PC-9 (cell line): ENCODE measurements around the gene CFAP54. TPM values are rescaled to one million over a fixed set of nuclear protein-coding genes. Genes with fewer than 3 reads are reported as not detected.

Experiments
- BruUV-seq: library from RNA; stranded (reverse); fragments of 400-500 nt; replicated peaks from 2 replicates; lab custom pipeline; 2021; lab: Mats Ljungman, UMichigan
- CTCF ChIA-PET: fragments of 300-600 bp; sonication (Branson Sonifier 250); formaldehyde crosslinking; loops from one replicate; lab custom pipeline; 2022; ENCODE audit warnings: antibody characterized with exemption; lab: Charles Lee
- POLR2A ChIA-PET: fragments of 300-600 bp; sonication (Branson Sonifier 250); formaldehyde crosslinking; loops from one replicate; lab custom pipeline; 2022; ENCODE audit warnings: antibody characterized with exemption; ENCODE audit not compliant: unreplicated experiment; lab: Charles Lee
- DNase-seq, 2 experiments: peaks; one replicate each; pipeline versions ENCODE4 v3.0.0 to v3.0.0-alpha.2; 2015 to 2022; ENCODE audit warnings: mixed read lengths in 1 of 2
- H2AFZ ChIP-seq: fragments of 200-600 bp; sonication (generic); 2 replicates; pipeline ENCODE4 v1.8.1; 2017; ENCODE audit warnings: antibody characterized with exemption
- H3F3A ChIP-seq: fragments of 200-600 bp; sonication (generic); 2 replicates; pipeline ENCODE4 v1.8.1; 2017; ENCODE audit warnings: antibody characterized with exemption, mild to moderate bottlenecking, low read depth; ENCODE audit not compliant: insufficient read depth
- H3K27ac ChIP-seq: fragments of 200-600 bp; sonication (generic); 2 replicates; pipeline ENCODE4 v1.6.1; 2016; ENCODE audit warnings: mixed run types
- H3K27me3 ChIP-seq: fragments of 200-600 bp; sonication (generic); 2 replicates; pipeline ENCODE4 v1.6.1; 2016; ENCODE audit warnings: low read depth, mixed run types; ENCODE audit not compliant: insufficient read depth
- H3K36me3 ChIP-seq: fragments of 200-600 bp; sonication (generic); 2 replicates; pipeline ENCODE4 v1.6.1; 2016; ENCODE audit warnings: low read depth, mixed run types
- H3K4me1 ChIP-seq: fragments of 200-600 bp; sonication (generic); replicated peaks from 2 replicates; pipeline ENCODE4 v1.6.1; 2016; ENCODE audit warnings: mixed run types; ENCODE audit not compliant: insufficient read depth
- H3K4me2 ChIP-seq: fragments of 200-600 bp; sonication (generic); 2 replicates; pipeline ENCODE4 v1.6.1; 2017; ENCODE audit warnings: mixed run types
- H3K4me3 ChIP-seq: fragments of 200-600 bp; sonication (generic); 2 replicates; pipeline ENCODE4 v1.6.1; 2016; ENCODE audit warnings: mixed run types
- H3K79me2 ChIP-seq: fragments of 200-600 bp; sonication (generic); 2 replicates; pipeline ENCODE4 v1.6.1; 2017; ENCODE audit warnings: low read depth, mixed run types
- H3K9me2 ChIP-seq: fragments of 200-600 bp; sonication (generic); 2 replicates; pipeline ENCODE4 v1.8.1; 2017; ENCODE audit warnings: mild to moderate bottlenecking; ENCODE audit not compliant: insufficient read depth
- H3K9me3 ChIP-seq: fragments of 200-600 bp; sonication (generic); 2 replicates; pipeline ENCODE4 v1.8.1; 2016; ENCODE audit warnings: low read depth; ENCODE audit not compliant: insufficient read depth
- H4K20me1 ChIP-seq: fragments of 200-600 bp; sonication (generic); 2 replicates; pipeline ENCODE4 v1.8.1; 2017; ENCODE audit not compliant: insufficient read depth
- EZH2 ChIP-seq: fragments of 200-600 bp; sonication (generic); IDR thresholded peaks from 2 replicates; pipeline ENCODE4 v1.8.0; 2017; ENCODE audit warnings: antibody characterized with exemption, low read depth
- intact Hi-C: fragments of 100-400 bp; cut with micrococcal nuclease; formaldehyde crosslinking; loops from one replicate; pipeline ENCODE4 v1.10.0; 2022; ENCODE audit not compliant: unreplicated experiment
- total RNA-seq: library from RNA; stranded (reverse); gene quantifications from 2 replicates; pipeline ENCODE4 v1.2.3, GENCODE V29; 2021
- TF ChIP-seq, protein P1 (sequence below): fragments of 200-600 bp; sonication (generic); conservative IDR thresholded peaks from 2 replicates; pipeline ENCODE4 v1.6.1; 2017; ENCODE audit warnings: mixed run types, antibody characterized with exemption, mild to moderate bottlenecking, moderate library complexity

CFAP54 gene
- total RNA-seq, 1 experiment from 2014 or later = 16.4 TPM

DNA sequence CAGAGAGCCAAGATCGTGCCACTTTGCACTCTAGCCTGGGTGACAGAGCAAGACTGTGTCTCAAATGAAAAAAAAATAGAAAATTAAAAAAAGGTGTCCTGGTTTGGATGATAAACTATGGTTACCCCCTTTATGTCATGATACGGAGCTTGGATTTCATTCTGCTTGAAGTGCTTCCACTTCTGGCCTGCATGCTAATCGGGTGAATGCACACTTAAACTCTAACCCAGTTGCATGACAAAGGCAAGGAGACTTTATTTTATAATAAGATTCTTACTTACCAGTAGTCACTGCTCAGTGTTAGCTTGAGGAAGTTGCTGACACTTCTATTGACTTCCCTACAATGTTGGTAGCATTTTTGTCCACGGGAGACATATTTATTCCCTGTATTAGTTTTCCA is 24.3 kb downstream of the CFAP54 start:
- no peak for TF ChIP-seq EZH2
- TF ChIP-seq, protein P1, sequence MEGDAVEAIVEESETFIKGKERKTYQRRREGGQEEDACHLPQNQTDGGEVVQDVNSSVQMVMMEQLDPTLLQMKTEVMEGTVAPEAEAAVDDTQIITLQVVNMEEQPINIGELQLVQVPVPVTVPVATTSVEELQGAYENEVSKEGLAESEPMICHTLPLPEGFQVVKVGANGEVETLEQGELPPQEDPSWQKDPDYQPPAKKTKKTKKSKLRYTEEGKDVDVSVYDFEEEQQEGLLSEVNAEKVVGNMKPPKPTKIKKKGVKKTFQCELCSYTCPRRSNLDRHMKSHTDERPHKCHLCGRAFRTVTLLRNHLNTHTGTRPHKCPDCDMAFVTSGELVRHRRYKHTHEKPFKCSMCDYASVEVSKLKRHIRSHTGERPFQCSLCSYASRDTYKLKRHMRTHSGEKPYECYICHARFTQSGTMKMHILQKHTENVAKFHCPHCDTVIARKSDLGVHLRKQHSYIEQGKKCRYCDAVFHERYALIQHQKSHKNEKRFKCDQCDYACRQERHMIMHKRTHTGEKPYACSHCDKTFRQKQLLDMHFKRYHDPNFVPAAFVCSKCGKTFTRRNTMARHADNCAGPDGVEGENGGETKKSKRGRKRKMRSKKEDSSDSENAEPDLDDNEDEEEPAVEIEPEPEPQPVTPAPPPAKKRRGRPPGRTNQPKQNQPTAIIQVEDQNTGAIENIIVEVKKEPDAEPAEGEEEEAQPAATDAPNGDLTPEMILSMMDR = no peak
- Histone ChIP-seq H3K79me2 (no peaks in the 10 kb centered on the region), H3K9me3 (no peaks in the 10 kb centered on the region), H3K4me1 (peaks cover 5% of the 10 kb centered on the region; the same call in 1 of the 2 replicates), H3K9me2 (no peaks in the 10 kb centered on the region), H2AFZ (no peak overlapping the region; the same call in 1 of the 2 replicates), H3F3A (peaks cover 3% of the 10 kb centered on the region; the same call in 1 of the 2 replicates), H3K4me3 (no peak overlapping the region), H3K27me3 (no peaks in the 10 kb centered on the region), H3K27ac (no peak overlapping the region), H4K20me1 (no peaks in the 10 kb centered on the region), H3K4me2 (no peak overlapping the region), H3K36me3 (no peaks in the 10 kb centered on the region)
- intact Hi-C loops = no loop called here
- DNase-seq = no peak
- BruUV-seq = no TSS peak
- ChIA-PET POLR2A (interaction anchor here (0.7 kb wide), 1 partner anchor 113 kb away, joined by 3 read pairs; no protein-coding TSS in a partner anchor), CTCF (interaction anchor here (0.5 to 0.7 kb wide), 2 partner anchors 52 to 143 kb away, joined by 4 to 8 read pairs; no protein-coding TSS in a partner anchor)

DNA sequence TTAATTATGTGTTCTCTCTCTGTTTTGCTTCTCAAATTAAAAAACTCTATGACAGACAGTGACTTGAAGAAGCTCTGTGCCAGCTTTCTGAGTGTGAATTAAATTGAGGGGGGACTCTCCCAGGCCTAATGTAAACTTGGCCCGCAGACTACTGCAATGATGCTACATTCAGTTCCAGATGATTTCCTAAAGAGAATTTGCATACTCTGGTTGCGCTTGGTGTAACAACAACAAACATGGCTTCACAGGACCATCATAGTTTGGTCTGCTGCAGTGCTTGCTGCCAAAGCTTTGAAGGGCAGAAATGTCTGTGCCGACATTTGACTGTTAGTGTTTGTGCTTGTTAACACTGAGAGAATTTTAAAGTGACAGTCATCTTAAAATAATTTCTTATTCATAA is 25.0 kb downstream of the CFAP54 start:
- H3K9me3 ChIP-seq = no peaks in the 10 kb centered on the region
- H3F3A ChIP-seq = no peaks in the 10 kb centered on the region; the same call in 1 of the 2 replicates
- no peak overlapping the region for H3K4me2 ChIP-seq
- no peaks in the 10 kb centered on the region for H4K20me1 ChIP-seq
- no peak for TF ChIP-seq EZH2
- TF ChIP-seq, protein P1 = no peak
- no peak overlapping the region for H3K27ac ChIP-seq
- ChIA-PET CTCF (no interaction called here), POLR2A (interaction anchor here (0.7 kb wide), 1 partner anchor 113 kb away, joined by 3 read pairs; no protein-coding TSS in a partner anchor)
- no TSS peak for BruUV-seq
- intact Hi-C loops = no loop called here
- H3K9me2 ChIP-seq = no peaks in the 10 kb centered on the region
- peaks cover 5% of the 10 kb centered on the region; the same call in 1 of the 2 replicates for H3K4me1 ChIP-seq
- no peak overlapping the region for H3K4me3 ChIP-seq
- no peaks in the 10 kb centered on the region for H3K79me2 ChIP-seq
- H3K36me3 ChIP-seq = no peaks in the 10 kb centered on the region
- no peak for DNase-seq
- H2AFZ ChIP-seq = no peak overlapping the region
- H3K27me3 ChIP-seq = no peaks in the 10 kb centered on the region

DNA sequence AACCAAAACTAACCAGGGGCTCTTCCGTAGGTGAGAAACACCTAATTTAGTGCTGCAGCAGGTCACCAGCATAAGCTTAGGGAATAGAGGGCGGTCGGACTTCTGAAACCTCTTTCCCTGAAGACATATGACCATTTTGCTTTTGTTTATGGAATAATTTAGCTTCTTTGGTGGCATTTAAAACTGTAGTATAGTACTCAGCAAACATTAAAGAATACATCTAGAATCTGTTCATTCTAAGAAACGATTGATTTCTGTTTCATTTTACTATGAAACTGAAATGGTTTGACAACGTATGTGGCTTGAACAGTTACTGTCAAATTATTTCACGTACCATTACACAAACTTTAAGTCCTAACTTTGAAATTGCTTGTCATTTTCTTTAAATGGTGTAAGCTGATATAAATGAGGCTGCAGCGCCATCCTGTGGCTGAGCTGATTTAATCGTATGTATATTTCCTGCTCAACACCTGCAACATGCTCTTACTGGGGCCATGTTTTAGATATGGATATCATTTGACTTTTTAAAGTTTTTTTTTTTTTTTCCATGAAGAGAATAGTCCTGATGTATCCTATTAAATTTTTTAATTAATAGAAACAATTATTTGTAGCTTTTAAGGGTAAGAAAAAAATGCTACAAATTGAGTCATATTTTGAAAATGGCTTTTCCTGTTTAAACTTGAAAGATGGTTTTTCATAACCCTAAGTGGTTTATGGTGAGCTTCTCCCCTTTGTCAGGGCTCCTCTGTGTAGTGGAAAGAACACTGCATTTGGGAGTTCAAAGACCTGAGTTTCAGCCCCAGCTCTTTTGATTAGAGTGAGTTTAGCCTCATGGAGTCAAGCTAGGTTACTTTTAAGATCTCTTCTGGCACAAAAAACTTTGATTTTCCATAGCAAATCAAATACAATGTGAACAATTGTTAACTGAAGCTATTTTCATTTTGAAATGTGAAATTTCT is 27.4 kb downstream of the CFAP54 start:
- no peaks in the 10 kb centered on the region for H4K20me1 ChIP-seq
- H3K4me3 ChIP-seq = no peak overlapping the region
- no peaks in the 10 kb centered on the region for H3K9me2 ChIP-seq
- no peaks in the 10 kb centered on the region for H3K36me3 ChIP-seq
- 0 out of 2 replicates have a peak overlapping the region, but pooled peaks have one; percentile 13 for H3K27ac ChIP-seq
- no peak overlapping the region for H2AFZ ChIP-seq
- ChIA-PET POLR2A (interaction anchor here (0.5 to 0.7 kb wide), 3 partner anchors 113 to 1043 kb away, joined by 3 to 7 read pairs (median 4); no protein-coding TSS in a partner anchor), CTCF (interaction anchor here (0.6 to 1.0 kb wide), 5 partner anchors 116 to 349 kb away, joined by 3 to 10 read pairs (median 4); partner anchors contain the start of gene CDK17)
- intact Hi-C loops = loop anchor here (1.0 to 5.0 kb wide), 5 partner anchors 27 to 454 kb away; partner anchors contain the start of gene CFAP54
- no TSS peak for BruUV-seq
- H3K4me2 ChIP-seq = peak overlapping the region; percentile 33
- H3K9me3 ChIP-seq = no peaks in the 10 kb centered on the region
- no peaks in the 10 kb centered on the region for H3K27me3 ChIP-seq
- H3K4me1 ChIP-seq = peaks cover 5% of the 10 kb centered on the region; the same call in 1 of the 2 replicates
- TF ChIP-seq, protein P1 = peak; percentile 89
- TF ChIP-seq EZH2 = no peak
- H3F3A ChIP-seq = no peaks in the 10 kb centered on the region
- no peaks in the 10 kb centered on the region for H3K79me2 ChIP-seq
- DNase-seq = peak; percentile 71 to 73
